ENCODE measurements around the gene MCTP1.
A peak's percentile ranks its signal among the peaks of the same experiment; 100 is the strongest.
"Not testable (repeated sequence)": the region's sequence is repeated elsewhere in the genome, so short reads cannot be mapped to it uniquely, and the experiment has no call there.

Gene MCTP1

DNA sequence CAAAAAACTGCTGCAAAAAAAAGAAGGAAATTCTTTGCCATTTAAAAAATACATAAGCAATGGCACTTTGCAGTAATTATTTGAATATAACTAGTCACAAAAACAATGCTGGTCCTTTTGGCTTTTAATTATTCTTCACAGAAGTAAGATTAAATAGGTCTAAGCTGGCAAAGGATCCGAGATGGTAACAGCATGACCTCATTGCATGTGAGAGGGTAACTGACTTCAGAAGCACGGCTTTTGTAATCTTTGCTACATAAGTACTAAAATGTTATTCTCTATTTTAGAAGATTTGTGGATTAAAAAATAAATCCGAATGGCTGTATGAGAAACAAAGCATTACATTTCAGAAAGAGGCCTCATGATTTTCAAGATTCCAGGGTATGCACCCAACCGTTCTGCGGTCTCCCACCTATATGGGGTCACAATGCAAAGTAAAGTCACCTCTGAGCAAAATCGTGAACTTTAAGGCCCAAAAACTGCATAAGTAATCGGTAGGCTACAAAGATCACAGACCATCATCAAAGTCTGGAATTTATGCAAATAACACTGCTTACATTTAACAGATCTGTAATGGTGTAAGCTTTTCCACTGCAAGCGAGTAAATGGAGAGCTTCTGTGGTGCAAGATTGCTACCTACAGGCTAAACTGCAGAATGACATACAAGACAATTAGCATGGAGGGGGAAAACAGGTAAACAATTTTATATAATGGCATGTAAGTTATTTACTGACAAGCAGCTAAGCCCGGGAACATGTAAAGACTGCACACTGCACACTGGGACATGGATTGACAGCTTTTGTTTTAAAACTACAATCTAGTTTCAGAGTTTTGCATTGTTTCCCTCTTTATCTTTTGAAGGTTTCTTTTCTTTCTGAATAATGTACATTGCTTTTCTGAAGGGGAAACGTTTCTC, 434.8 kb downstream of the MCTP1 start:
- Histone ChIP-seq H4K20me1 (ENCODE audit: insufficient read depth, low read length) (no peaks in the 10 kb centered on the region), H3K36me3 (replicated peaks; ENCODE audit: low read depth, low read length) (no peaks in the 10 kb centered on the region), H3K9ac (ENCODE audit: low read length) (no peak overlapping the region), H3K27me3 (ENCODE audit: low read depth, low read length) (peaks cover 8% of the 10 kb centered on the region), H3K9me3 (ENCODE audit: insufficient read depth, low read length) (no peaks in the 10 kb centered on the region), H3K27ac (ENCODE audit: low read length) (no peak overlapping the region), H2AFZ (ENCODE audit: low read depth, low read length) (no peak overlapping the region), H3K79me2 (ENCODE audit: low read length) (no peaks in the 10 kb centered on the region), H3K4me3 (ENCODE audit: low read length) (peak overlapping the region; percentile 55), H3K4me1 (ENCODE audit: low read length) (no peaks in the 10 kb centered on the region), H3K4me2 (ENCODE audit: low read length) (peak overlapping the region; percentile 70)
- TF ChIP-seq, protein P1, sequence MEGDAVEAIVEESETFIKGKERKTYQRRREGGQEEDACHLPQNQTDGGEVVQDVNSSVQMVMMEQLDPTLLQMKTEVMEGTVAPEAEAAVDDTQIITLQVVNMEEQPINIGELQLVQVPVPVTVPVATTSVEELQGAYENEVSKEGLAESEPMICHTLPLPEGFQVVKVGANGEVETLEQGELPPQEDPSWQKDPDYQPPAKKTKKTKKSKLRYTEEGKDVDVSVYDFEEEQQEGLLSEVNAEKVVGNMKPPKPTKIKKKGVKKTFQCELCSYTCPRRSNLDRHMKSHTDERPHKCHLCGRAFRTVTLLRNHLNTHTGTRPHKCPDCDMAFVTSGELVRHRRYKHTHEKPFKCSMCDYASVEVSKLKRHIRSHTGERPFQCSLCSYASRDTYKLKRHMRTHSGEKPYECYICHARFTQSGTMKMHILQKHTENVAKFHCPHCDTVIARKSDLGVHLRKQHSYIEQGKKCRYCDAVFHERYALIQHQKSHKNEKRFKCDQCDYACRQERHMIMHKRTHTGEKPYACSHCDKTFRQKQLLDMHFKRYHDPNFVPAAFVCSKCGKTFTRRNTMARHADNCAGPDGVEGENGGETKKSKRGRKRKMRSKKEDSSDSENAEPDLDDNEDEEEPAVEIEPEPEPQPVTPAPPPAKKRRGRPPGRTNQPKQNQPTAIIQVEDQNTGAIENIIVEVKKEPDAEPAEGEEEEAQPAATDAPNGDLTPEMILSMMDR (IDR thresholded peaks at IDR 0.05; ENCODE audit: low read depth, low read length) = peak; percentile 70
- TF ChIP-seq EZH2phosphoT487 (IDR thresholded peaks at IDR 0.05; ENCODE audit: low read depth) = no peak

DNA sequence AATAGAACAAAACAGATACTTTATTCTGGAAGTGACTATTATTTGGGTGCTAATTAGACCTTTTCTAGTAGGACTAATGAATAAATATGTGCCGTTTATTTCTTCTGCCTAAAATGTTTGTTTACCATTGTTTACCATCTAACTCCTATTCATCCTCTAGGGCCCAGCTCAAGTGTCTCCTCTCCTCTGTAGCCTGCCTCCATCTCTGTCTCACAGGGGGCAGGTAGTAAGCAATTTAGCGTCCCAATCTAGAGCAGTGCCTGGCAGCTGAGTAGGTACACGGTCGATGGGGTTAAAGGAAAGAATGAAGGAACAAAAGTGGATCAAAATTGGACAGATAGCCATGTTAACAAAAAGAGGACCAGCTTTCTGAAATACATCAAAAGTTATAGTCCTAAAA, 435.6 kb downstream of the MCTP1 start:
- no peak overlapping the region for H3K27ac ChIP-seq (ENCODE audit: low read length)
- TF ChIP-seq, protein P1 (IDR thresholded peaks at IDR 0.05; ENCODE audit: low read depth, low read length) = no peak
- TF ChIP-seq EZH2phosphoT487 (IDR thresholded peaks at IDR 0.05; ENCODE audit: low read depth) = no peak
- H3K9ac ChIP-seq (ENCODE audit: low read length) = no peak overlapping the region
- H3K4me1 ChIP-seq (ENCODE audit: low read length) = no peaks in the 10 kb centered on the region
- no peak overlapping the region for H2AFZ ChIP-seq (ENCODE audit: low read depth, low read length)
- peaks cover 8% of the 10 kb centered on the region for H3K27me3 ChIP-seq (ENCODE audit: low read depth, low read length)
- 0 out of 2 replicates have a peak overlapping the region, but pooled peaks have one; percentile 70 for H3K4me2 ChIP-seq (ENCODE audit: low read length)
- H3K36me3 ChIP-seq (replicated peaks; ENCODE audit: low read depth, low read length) = no peaks in the 10 kb centered on the region
- H4K20me1 ChIP-seq (ENCODE audit: insufficient read depth, low read length) = no peaks in the 10 kb centered on the region
- no peaks in the 10 kb centered on the region for H3K9me3 ChIP-seq (ENCODE audit: insufficient read depth, low read length)
- H3K4me3 ChIP-seq (ENCODE audit: low read length) = no peak overlapping the region
- H3K79me2 ChIP-seq (ENCODE audit: low read length) = no peaks in the 10 kb centered on the region

DNA sequence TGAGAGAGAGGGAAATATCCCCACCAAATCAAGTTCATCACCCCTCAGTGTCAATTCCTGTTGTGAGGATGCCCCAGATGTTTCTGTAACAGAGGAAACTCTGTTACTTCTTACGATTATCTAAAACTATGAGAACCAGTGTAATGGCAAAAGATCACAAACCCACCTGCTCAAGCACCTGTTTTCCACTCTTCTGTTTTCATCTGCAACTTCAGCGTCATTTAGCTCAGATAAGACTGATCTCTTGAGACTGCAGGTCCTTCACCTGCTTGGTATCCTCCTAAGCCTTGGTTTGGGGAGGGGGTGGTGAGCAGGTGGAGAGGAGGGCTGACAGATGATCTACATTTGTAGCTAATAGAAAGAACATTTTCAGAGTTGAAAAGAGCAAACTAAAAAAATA, 437.2 kb downstream of the MCTP1 start:
- Histone ChIP-seq H2AFZ (ENCODE audit: low read depth, low read length) (no peak overlapping the region), H3K4me2 (ENCODE audit: low read length) (no peak overlapping the region), H3K4me3 (ENCODE audit: low read length) (no peak overlapping the region), H3K27me3 (ENCODE audit: low read depth, low read length) (peaks cover 8% of the 10 kb centered on the region), H3K4me1 (ENCODE audit: low read length) (no peaks in the 10 kb centered on the region), H4K20me1 (ENCODE audit: insufficient read depth, low read length) (no peaks in the 10 kb centered on the region), H3K27ac (ENCODE audit: low read length) (no peak overlapping the region), H3K36me3 (replicated peaks; ENCODE audit: low read depth, low read length) (no peaks in the 10 kb centered on the region), H3K79me2 (ENCODE audit: low read length) (no peaks in the 10 kb centered on the region), H3K9me3 (ENCODE audit: insufficient read depth, low read length) (no peaks in the 10 kb centered on the region), H3K9ac (ENCODE audit: low read length) (no peak overlapping the region)
- no peak for TF ChIP-seq EZH2phosphoT487 (IDR thresholded peaks at IDR 0.05; ENCODE audit: low read depth)
- TF ChIP-seq, protein P1 (IDR thresholded peaks at IDR 0.05; ENCODE audit: low read depth, low read length) = no peak

DNA sequence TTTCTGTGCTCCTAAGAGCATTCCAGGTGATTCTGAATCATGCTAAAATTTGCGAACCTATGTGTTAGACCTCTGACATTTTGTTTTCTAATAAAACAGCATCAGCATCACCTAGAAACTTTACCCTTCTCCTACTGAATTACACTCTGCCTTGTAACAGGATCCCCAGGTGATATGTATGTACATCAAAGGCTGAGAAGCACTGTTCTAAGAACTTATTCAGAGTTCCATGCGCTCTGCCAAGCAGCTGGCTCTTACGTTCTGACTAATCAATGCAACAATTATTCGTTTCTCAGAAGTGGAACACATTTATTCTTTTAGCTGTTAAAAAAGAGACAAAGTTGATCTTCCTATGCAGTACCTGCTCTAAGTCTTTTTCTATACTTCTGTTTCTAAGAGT, 437.9 kb downstream of the MCTP1 start:
- Histone ChIP-seq H3K9ac (ENCODE audit: low read length) (no peak overlapping the region), H3K4me2 (ENCODE audit: low read length) (no peak overlapping the region), H3K4me3 (ENCODE audit: low read length) (no peak overlapping the region), H3K79me2 (ENCODE audit: low read length) (no peaks in the 10 kb centered on the region), H3K27me3 (ENCODE audit: low read depth, low read length) (peaks cover 8% of the 10 kb centered on the region), H3K36me3 (replicated peaks; ENCODE audit: low read depth, low read length) (no peaks in the 10 kb centered on the region), H2AFZ (ENCODE audit: low read depth, low read length) (no peak overlapping the region), H4K20me1 (ENCODE audit: insufficient read depth, low read length) (no peaks in the 10 kb centered on the region), H3K4me1 (ENCODE audit: low read length) (no peaks in the 10 kb centered on the region), H3K27ac (ENCODE audit: low read length) (no peak overlapping the region), H3K9me3 (ENCODE audit: insufficient read depth, low read length) (no peaks in the 10 kb centered on the region)
- no peak for TF ChIP-seq EZH2phosphoT487 (IDR thresholded peaks at IDR 0.05; ENCODE audit: low read depth)
- TF ChIP-seq, protein P1 (IDR thresholded peaks at IDR 0.05; ENCODE audit: low read depth, low read length) = no peak

DNA sequence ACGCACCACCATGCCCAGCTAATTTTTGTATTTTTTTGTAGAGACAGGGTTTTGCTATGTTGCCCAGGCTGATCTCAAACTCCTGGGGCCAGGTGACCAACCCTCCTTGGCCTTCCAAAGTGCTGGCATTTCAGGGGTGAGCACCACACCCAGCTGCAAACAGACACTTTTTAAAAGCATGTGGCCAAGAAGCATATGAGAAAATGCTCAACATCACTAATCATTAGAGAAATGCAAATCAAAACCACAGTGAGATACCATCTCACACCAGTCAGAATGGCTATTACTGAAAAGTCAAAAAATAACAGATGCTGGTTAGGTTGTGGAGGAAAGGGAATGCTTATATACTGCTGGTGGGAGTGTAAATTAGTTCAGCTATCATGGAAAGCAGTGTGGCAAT, 439.2 kb downstream of the MCTP1 start:
- H3K36me3 ChIP-seq (replicated peaks; ENCODE audit: low read depth, low read length); H3K79me2 ChIP-seq (ENCODE audit: low read length); H2AFZ ChIP-seq (ENCODE audit: low read depth, low read length); H3K4me1 ChIP-seq (ENCODE audit: low read length); H3K27me3 ChIP-seq (ENCODE audit: low read depth, low read length); H4K20me1 ChIP-seq (ENCODE audit: insufficient read depth, low read length); H3K9me3 ChIP-seq (ENCODE audit: insufficient read depth, low read length); H3K4me2 ChIP-seq (ENCODE audit: low read length); H3K4me3 ChIP-seq (ENCODE audit: low read length); H3K27ac ChIP-seq (ENCODE audit: low read length); H3K9ac ChIP-seq (ENCODE audit: low read length): not testable (repeated sequence)

Measured in OCI-LY3 (cell line).